ENCODE measurements around the gene USP6.
"Not testable (repeated sequence)": the region's sequence is repeated elsewhere in the genome, so short reads cannot be mapped to it uniquely, and the experiment has no call there.

USP6 gene

GRCh38 chr17:5118219-5118618, 2.4 kb downstream of the USP6 start:
- no peak overlapping the region for H3K4me2 ChIP-seq (ENCODE audit: low read length)
- no peak overlapping the region for H2AK5ac ChIP-seq (ENCODE audit: low read length)
- no peaks in the 10 kb centered on the region for H3K79me1 ChIP-seq (ENCODE audit: low read length)
- no peaks in the 10 kb centered on the region for H3K36me3 ChIP-seq (ENCODE audit: control insufficient read depth, insufficient read depth, low read length)
- H2BK5ac ChIP-seq (ENCODE audit: low read length) = no peak overlapping the region
- H3K4me3 ChIP-seq (ENCODE audit: low read length) = no peak overlapping the region
- no peak overlapping the region for H4K5ac ChIP-seq (ENCODE audit: low read length)
- H3K4ac ChIP-seq (ENCODE audit: low read depth, low read length) = no peak overlapping the region
- H3K4me1 ChIP-seq (ENCODE audit: control insufficient read depth, low read depth, low read length) = no peaks in the 10 kb centered on the region
- no peak overlapping the region for H3K27ac ChIP-seq (ENCODE audit: low read depth, low read length)
- H4K8ac ChIP-seq (ENCODE audit: low read depth, low read length) = no peak overlapping the region
- WGBS (ENCODE audit: extremely low coverage, insufficient coverage, low lambda C conversion rate) = no CpG with 5 or more reads among the region's 6 CpGs
- no peak overlapping the region for H3K18ac ChIP-seq (ENCODE audit: low read length)
- H2BK120ac ChIP-seq (ENCODE audit: low read depth, low read length) = no peak overlapping the region
- no peaks in the 10 kb centered on the region for H3K27me3 ChIP-seq (ENCODE audit: insufficient read depth, low read length, poor library complexity)
- H3K9ac ChIP-seq (ENCODE audit: low read length) = no peak overlapping the region
- no peaks in the 10 kb centered on the region for H3K79me2 ChIP-seq (ENCODE audit: control insufficient read depth, insufficient read depth, low read length)
- H3K56ac ChIP-seq (ENCODE audit: low read length) = no peak overlapping the region
- no peak overlapping the region for H3K23ac ChIP-seq (ENCODE audit: low read length)
- no peak overlapping the region for H2BK15ac ChIP-seq (replicated peaks; ENCODE audit: low read depth)
- DNase-seq = no peak

- Histone ChIP-seq H3K79me2 (ENCODE audit: control insufficient read depth, insufficient read depth, low read length) (no peaks in the 10 kb centered on the region), H2BK120ac (ENCODE audit: low read depth, low read length) (no peak overlapping the region)
- WGBS (ENCODE audit: extremely low coverage, insufficient coverage, low lambda C conversion rate) = no CpG with 5 or more reads among the region's 7 CpGs
Measured at GRCh38 chr17:5120036-5120435, 4.2 kb downstream of the USP6 start.

GRCh38 chr17:5120436-5121185, 4.8 kb downstream of the USP6 start:
- H2BK5ac ChIP-seq (ENCODE audit: low read length); H2AK5ac ChIP-seq (ENCODE audit: low read length); H3K4me3 ChIP-seq (ENCODE audit: low read length); H2BK15ac ChIP-seq (replicated peaks; ENCODE audit: low read depth); H3K9ac ChIP-seq (ENCODE audit: low read length); H3K18ac ChIP-seq (ENCODE audit: low read length); H3K79me2 ChIP-seq (ENCODE audit: control insufficient read depth, insufficient read depth, low read length); H3K56ac ChIP-seq (ENCODE audit: low read length); H3K4me2 ChIP-seq (ENCODE audit: low read length); H4K8ac ChIP-seq (ENCODE audit: low read depth, low read length); H3K27me3 ChIP-seq (ENCODE audit: insufficient read depth, low read length, poor library complexity); H4K5ac ChIP-seq (ENCODE audit: low read length); H3K27ac ChIP-seq (ENCODE audit: low read depth, low read length); H3K23ac ChIP-seq (ENCODE audit: low read length); DNase-seq; H3K4ac ChIP-seq (ENCODE audit: low read depth, low read length); H3K36me3 ChIP-seq (ENCODE audit: control insufficient read depth, insufficient read depth, low read length); H2BK120ac ChIP-seq (ENCODE audit: low read depth, low read length); H3K79me1 ChIP-seq (ENCODE audit: low read length); H3K4me1 ChIP-seq (ENCODE audit: control insufficient read depth, low read depth, low read length): not testable (repeated sequence)
- no CpG with 5 or more reads among the region's 6 CpGs for WGBS (ENCODE audit: extremely low coverage, insufficient coverage, low lambda C conversion rate)

More at GRCh38 chr17:5120036-5120435, 4.2 kb downstream of the USP6 start:
- no peak overlapping the region for H2BK5ac ChIP-seq (ENCODE audit: low read length)
- no peak overlapping the region for H4K8ac ChIP-seq (ENCODE audit: low read depth, low read length)
- no peaks in the 10 kb centered on the region for H3K4me1 ChIP-seq (ENCODE audit: control insufficient read depth, low read depth, low read length)
- no peaks in the 10 kb centered on the region for H3K79me1 ChIP-seq (ENCODE audit: low read length)
- H3K9ac ChIP-seq (ENCODE audit: low read length) = no peak overlapping the region
- no peak overlapping the region for H4K5ac ChIP-seq (ENCODE audit: low read length)
- no peak overlapping the region for H3K4me2 ChIP-seq (ENCODE audit: low read length)
- H3K27ac ChIP-seq (ENCODE audit: low read depth, low read length) = no peak overlapping the region
- no peak overlapping the region for H2BK15ac ChIP-seq (replicated peaks; ENCODE audit: low read depth)
- H2AK5ac ChIP-seq (ENCODE audit: low read length) = no peak overlapping the region
- H3K23ac ChIP-seq (ENCODE audit: low read length) = no peak overlapping the region
- H3K18ac ChIP-seq (ENCODE audit: low read length) = no peak overlapping the region
- DNase-seq = no peak
- no peak overlapping the region for H3K4me3 ChIP-seq (ENCODE audit: low read length)
- H3K56ac ChIP-seq (ENCODE audit: low read length) = no peak overlapping the region
- H3K27me3 ChIP-seq (ENCODE audit: insufficient read depth, low read length, poor library complexity) = no peaks in the 10 kb centered on the region
- no peak overlapping the region for H3K4ac ChIP-seq (ENCODE audit: low read depth, low read length)
- H3K36me3 ChIP-seq (ENCODE audit: control insufficient read depth, insufficient read depth, low read length) = no peaks in the 10 kb centered on the region

- Histone ChIP-seq H2BK120ac (ENCODE audit: low read depth, low read length) (no peak overlapping the region), H3K79me2 (ENCODE audit: control insufficient read depth, insufficient read depth, low read length) (no peaks in the 10 kb centered on the region), H3K4me2 (ENCODE audit: low read length) (no peak overlapping the region), H3K18ac (ENCODE audit: low read length) (no peak overlapping the region), H3K23ac (ENCODE audit: low read length) (no peak overlapping the region), H3K9ac (ENCODE audit: low read length) (no peak overlapping the region), H3K27ac (ENCODE audit: low read depth, low read length) (no peak overlapping the region), H2AK5ac (ENCODE audit: low read length) (no peak overlapping the region), H3K4ac (ENCODE audit: low read depth, low read length) (no peak overlapping the region), H4K5ac (ENCODE audit: low read length) (no peak overlapping the region), H2BK5ac (ENCODE audit: low read length) (no peak overlapping the region), H4K8ac (ENCODE audit: low read depth, low read length) (no peak overlapping the region), H3K56ac (ENCODE audit: low read length) (no peak overlapping the region), H3K79me1 (ENCODE audit: low read length) (no peaks in the 10 kb centered on the region), H3K4me3 (ENCODE audit: low read length) (no peak overlapping the region), H2BK15ac (replicated peaks; ENCODE audit: low read depth) (no peak overlapping the region), H3K27me3 (ENCODE audit: insufficient read depth, low read length, poor library complexity) (no peaks in the 10 kb centered on the region), H3K4me1 (ENCODE audit: control insufficient read depth, low read depth, low read length) (no peaks in the 10 kb centered on the region), H3K36me3 (ENCODE audit: control insufficient read depth, insufficient read depth, low read length) (no peaks in the 10 kb centered on the region)
- no CpG with 5 or more reads among the region's 16 CpGs for WGBS (ENCODE audit: extremely low coverage, insufficient coverage, low lambda C conversion rate)
- no peak for DNase-seq
Measured at GRCh38 chr17:5121186-5121841, 5.5 kb downstream of the USP6 start.

- not testable (repeated sequence) for H3K79me1 ChIP-seq (ENCODE audit: low read length); H3K4me3 ChIP-seq (ENCODE audit: low read length); H4K5ac ChIP-seq (ENCODE audit: low read length); H3K4me1 ChIP-seq (ENCODE audit: control insufficient read depth, low read depth, low read length); H3K27ac ChIP-seq (ENCODE audit: low read depth, low read length); H3K18ac ChIP-seq (ENCODE audit: low read length); H3K79me2 ChIP-seq (ENCODE audit: control insufficient read depth, insufficient read depth, low read length); H2AK5ac ChIP-seq (ENCODE audit: low read length); H4K8ac ChIP-seq (ENCODE audit: low read depth, low read length); H3K27me3 ChIP-seq (ENCODE audit: insufficient read depth, low read length, poor library complexity); H3K4ac ChIP-seq (ENCODE audit: low read depth, low read length); H3K4me2 ChIP-seq (ENCODE audit: low read length); DNase-seq; H3K9ac ChIP-seq (ENCODE audit: low read length); H2BK5ac ChIP-seq (ENCODE audit: low read length); H3K36me3 ChIP-seq (ENCODE audit: control insufficient read depth, insufficient read depth, low read length); H2BK120ac ChIP-seq (ENCODE audit: low read depth, low read length); H2BK15ac ChIP-seq (replicated peaks; ENCODE audit: low read depth); H3K23ac ChIP-seq (ENCODE audit: low read length)
- H3K56ac ChIP-seq (ENCODE audit: low read length) = peak overlapping the region; percentile 66
- WGBS (ENCODE audit: extremely low coverage, insufficient coverage, low lambda C conversion rate) = no CpG with 5 or more reads among the region's 7 CpGs
Measured at GRCh38 chr17:5122056-5122455, 6.2 kb downstream of the USP6 start.

Data from mesendoderm (in vitro differentiated cells).